ENCODE data around the gene KIAA2012. TPM values are rescaled to one million over a fixed set of nuclear protein-coding genes. Genes with fewer than 3 reads are reported as not detected.

KIAA2012 gene
- total RNA-seq, 1 donor from 2014 or later = not detected

DNA sequence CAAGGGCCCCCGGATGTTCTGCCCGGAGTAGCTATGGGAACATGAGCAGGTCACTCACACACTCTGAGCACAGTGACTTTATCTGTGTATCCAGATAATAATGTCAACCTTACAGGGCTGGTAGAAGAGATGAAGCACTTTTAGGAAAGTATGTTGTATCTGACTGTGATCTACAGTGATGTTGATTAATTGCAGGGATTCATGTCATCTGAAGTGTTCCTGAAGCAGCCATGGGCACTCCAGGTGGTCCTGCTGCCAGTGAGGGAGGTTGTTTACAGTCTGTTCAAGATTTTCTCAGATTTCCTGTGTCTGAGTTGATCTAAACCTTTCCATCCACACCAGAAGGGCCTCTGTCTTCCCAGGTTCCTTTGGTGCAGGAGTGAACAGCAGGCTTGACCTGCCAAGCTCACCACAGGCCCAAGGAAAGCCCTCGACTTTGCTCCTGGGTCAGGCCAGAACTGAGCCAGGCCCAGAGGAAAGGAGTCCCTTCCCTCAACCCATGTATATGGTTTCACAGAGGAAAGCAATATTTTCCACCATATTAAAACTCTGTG is 28.0 kb downstream of the KIAA2012 start:
- no peak for DNase-seq (ENCODE audit: low spot score)
- Mint-ChIP-seq H3K4me3 (ENCODE audit: low read depth) (no peak overlapping the region), H3K9me3 (no peaks in the 10 kb centered on the region), H3K36me3 (ENCODE audit: low read depth) (no peaks in the 10 kb centered on the region), H3K4me1 (ENCODE audit: low read depth) (no peaks in the 10 kb centered on the region), H3K27ac (no peak overlapping the region), H3K27me3 (ENCODE audit: low read depth) (peaks cover 2% of the 10 kb centered on the region)
- intact Hi-C loops (cut with micrococcal nuclease) = no loop called here

DNA sequence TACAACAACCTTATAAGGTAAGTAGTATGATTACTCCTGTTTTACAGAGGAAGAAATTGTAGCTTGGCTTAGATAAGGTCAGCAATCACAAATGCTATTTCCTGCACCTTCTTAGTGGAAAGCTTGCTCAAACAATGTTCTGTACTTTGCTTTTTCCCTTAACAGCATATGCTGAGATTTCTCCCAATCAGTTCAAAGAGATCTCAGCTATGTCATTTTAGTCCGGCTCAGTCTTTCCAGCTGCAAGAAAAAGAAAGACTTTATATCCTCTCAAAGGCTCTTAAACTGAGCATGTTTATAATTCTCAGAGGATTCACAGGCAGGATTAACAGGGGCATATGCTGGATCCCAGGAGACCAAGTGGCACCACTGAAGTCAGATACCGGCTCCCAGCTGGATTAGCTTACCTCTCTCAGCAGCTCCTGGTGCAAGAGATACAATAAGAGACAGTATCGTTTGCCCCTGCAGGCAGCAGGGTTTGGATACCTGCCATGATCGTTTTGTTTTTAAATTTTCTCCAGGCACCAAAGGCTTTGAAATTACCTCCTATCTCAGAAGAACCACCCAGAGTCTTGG is 29.5 kb downstream of the KIAA2012 start:
- no peaks in the 10 kb centered on the region for H3K9me3 Mint-ChIP-seq
- no peaks in the 10 kb centered on the region for H3K4me1 Mint-ChIP-seq (ENCODE audit: low read depth)
- H3K36me3 Mint-ChIP-seq (ENCODE audit: low read depth) = no peaks in the 10 kb centered on the region
- no peak overlapping the region for H3K4me3 Mint-ChIP-seq (ENCODE audit: low read depth)
- no peak for DNase-seq (ENCODE audit: low spot score)
- peaks cover 2% of the 10 kb centered on the region for H3K27me3 Mint-ChIP-seq (ENCODE audit: low read depth)
- intact Hi-C loops (cut with micrococcal nuclease) = no loop called here
- H3K27ac Mint-ChIP-seq = no peak overlapping the region

GRCh38 chr2:202104286-202104870 is 31.3 kb downstream of the KIAA2012 start:
- Mint-ChIP-seq H3K4me1 (ENCODE audit: low read depth) (no peaks in the 10 kb centered on the region), H3K9me3 (no peaks in the 10 kb centered on the region), H3K27ac (no peak overlapping the region), H3K27me3 (ENCODE audit: low read depth) (peaks cover 2% of the 10 kb centered on the region), H3K4me3 (ENCODE audit: low read depth) (no peak overlapping the region), H3K36me3 (ENCODE audit: low read depth) (no peaks in the 10 kb centered on the region)
- intact Hi-C loops (cut with micrococcal nuclease) = loop anchor here (1.0 kb wide), 1 partner anchor 74 kb away; no protein-coding TSS in a partner anchor
- DNase-seq (ENCODE audit: low spot score) = no peak

- no peak for DNase-seq (ENCODE audit: low spot score)
- intact Hi-C loops (cut with micrococcal nuclease) = no loop called here
- Mint-ChIP-seq H3K9me3 (no peaks in the 10 kb centered on the region), H3K36me3 (ENCODE audit: low read depth) (no peaks in the 10 kb centered on the region), H3K27me3 (ENCODE audit: low read depth) (peaks cover 2% of the 10 kb centered on the region), H3K4me3 (ENCODE audit: low read depth) (no peak overlapping the region), H3K27ac (no peak overlapping the region), H3K4me1 (ENCODE audit: low read depth) (no peaks in the 10 kb centered on the region)
Measured at GRCh38 chr2:202105025-202105424, 32.0 kb downstream of the KIAA2012 start.

DNA sequence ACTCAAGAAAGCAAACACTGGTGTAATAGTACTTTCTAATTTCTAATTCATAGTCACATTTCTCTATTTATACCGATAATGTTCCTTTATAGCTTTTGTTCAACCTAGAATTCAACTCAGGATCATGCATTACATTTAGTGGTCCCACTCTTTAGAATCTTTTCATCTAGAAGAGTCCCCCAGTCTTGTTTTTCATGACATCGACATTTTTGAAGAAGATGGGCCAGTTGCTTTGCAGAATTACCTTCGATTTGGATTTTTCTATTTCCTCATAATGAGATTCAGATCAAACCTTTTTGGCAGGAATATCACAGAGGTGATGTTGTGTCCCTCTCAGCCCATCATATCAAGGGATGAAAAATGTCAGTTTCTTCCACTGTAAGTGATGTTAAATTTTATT is 35.3 kb downstream of the KIAA2012 start:
- no peak overlapping the region for H3K4me3 Mint-ChIP-seq (ENCODE audit: low read depth)
- no peaks in the 10 kb centered on the region for H3K9me3 Mint-ChIP-seq
- intact Hi-C loops (cut with micrococcal nuclease) = no loop called here
- H3K36me3 Mint-ChIP-seq (ENCODE audit: low read depth) = no peaks in the 10 kb centered on the region
- DNase-seq (ENCODE audit: low spot score) = no peak
- H3K4me1 Mint-ChIP-seq (ENCODE audit: low read depth) = no peaks in the 10 kb centered on the region
- H3K27me3 Mint-ChIP-seq (ENCODE audit: low read depth) = peaks cover 2% of the 10 kb centered on the region
- H3K27ac Mint-ChIP-seq = no peak overlapping the region

DNA sequence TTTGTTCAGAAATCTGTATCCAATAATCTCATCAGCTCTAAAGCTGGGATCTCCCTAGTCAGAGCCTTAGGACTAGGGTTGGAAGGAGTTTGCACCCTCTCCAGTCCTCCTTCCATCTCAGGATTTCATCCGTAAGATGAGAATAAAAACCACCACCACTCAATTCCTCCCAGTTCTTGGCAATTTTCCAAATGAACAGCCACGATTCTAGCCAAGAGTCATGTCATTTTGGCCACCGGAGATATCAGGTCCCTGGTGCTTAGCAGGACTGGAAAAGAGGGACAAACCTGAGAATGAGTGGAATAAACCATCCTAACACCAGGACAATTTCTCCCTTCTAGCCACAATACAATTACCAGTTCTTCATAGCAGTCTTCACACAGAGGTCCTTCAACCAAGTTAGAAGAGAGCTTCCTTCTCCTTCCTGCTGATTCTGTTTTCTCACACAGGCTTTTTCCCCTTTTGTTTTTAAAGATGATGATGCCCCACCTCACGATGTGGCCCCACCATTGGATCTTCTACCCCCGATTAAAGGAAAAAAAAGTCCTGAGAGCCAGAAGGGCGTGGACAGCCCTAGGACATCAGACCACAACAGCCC is 36.2 kb downstream of the KIAA2012 start:
- no peak for DNase-seq (ENCODE audit: low spot score)
- no peaks in the 10 kb centered on the region for H3K9me3 Mint-ChIP-seq
- peaks cover 2% of the 10 kb centered on the region for H3K27me3 Mint-ChIP-seq (ENCODE audit: low read depth)
- H3K4me3 Mint-ChIP-seq (ENCODE audit: low read depth) = no peak overlapping the region
- intact Hi-C loops (cut with micrococcal nuclease) = no loop called here
- no peaks in the 10 kb centered on the region for H3K36me3 Mint-ChIP-seq (ENCODE audit: low read depth)
- H3K4me1 Mint-ChIP-seq (ENCODE audit: low read depth) = no peaks in the 10 kb centered on the region
- no peak overlapping the region for H3K27ac Mint-ChIP-seq

- Mint-ChIP-seq H3K4me3 (ENCODE audit: low read depth) (no peak overlapping the region), H3K4me1 (ENCODE audit: low read depth) (no peaks in the 10 kb centered on the region), H3K27ac (no peak overlapping the region), H3K27me3 (ENCODE audit: low read depth) (peaks cover 3% of the 10 kb centered on the region), H3K36me3 (ENCODE audit: low read depth) (no peaks in the 10 kb centered on the region), H3K9me3 (no peaks in the 10 kb centered on the region)
- intact Hi-C loops (cut with micrococcal nuclease) = no loop called here
- no peak for DNase-seq (ENCODE audit: low spot score)
Measured at GRCh38 chr2:202109737-202110184, 36.7 kb downstream of the KIAA2012 start.

- no peak for DNase-seq (ENCODE audit: low spot score)
- Mint-ChIP-seq H3K27ac (no peak overlapping the region), H3K4me3 (ENCODE audit: low read depth) (no peak overlapping the region), H3K4me1 (ENCODE audit: low read depth) (no peaks in the 10 kb centered on the region), H3K27me3 (ENCODE audit: low read depth) (peaks cover 9% of the 10 kb centered on the region), H3K9me3 (no peaks in the 10 kb centered on the region), H3K36me3 (ENCODE audit: low read depth) (no peaks in the 10 kb centered on the region)
- intact Hi-C loops (cut with micrococcal nuclease) = no loop called here
Measured at GRCh38 chr2:202110491-202110890, 37.4 kb downstream of the KIAA2012 start.

DNA sequence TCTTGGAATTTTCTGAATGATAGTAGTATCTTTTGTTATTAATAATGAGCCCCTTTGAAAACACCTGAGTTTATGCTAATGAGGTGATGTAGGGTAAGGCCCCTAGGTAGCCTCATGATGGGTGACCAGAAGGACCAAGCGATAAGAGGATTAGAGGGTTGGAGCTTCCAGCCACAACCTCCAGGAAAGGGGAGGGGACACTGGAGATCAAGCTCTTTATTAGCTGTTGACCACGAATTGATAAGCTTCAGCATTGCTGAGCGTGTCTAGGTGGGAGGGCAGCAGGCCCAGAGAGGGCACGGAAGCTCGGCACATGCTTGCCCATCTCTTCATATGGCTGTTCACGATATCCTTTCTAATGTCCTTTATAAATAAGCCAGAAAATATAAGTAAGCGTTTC is 39.0 kb downstream of the KIAA2012 start:
- Mint-ChIP-seq H3K9me3 (no peaks in the 10 kb centered on the region), H3K4me3 (ENCODE audit: low read depth) (no peak overlapping the region), H3K27me3 (ENCODE audit: low read depth) (peaks cover 12% of the 10 kb centered on the region), H3K27ac (no peak overlapping the region), H3K36me3 (ENCODE audit: low read depth) (no peaks in the 10 kb centered on the region), H3K4me1 (ENCODE audit: low read depth) (no peaks in the 10 kb centered on the region)
- no peak for DNase-seq (ENCODE audit: low spot score)
- intact Hi-C loops (cut with micrococcal nuclease) = no loop called here

DNA sequence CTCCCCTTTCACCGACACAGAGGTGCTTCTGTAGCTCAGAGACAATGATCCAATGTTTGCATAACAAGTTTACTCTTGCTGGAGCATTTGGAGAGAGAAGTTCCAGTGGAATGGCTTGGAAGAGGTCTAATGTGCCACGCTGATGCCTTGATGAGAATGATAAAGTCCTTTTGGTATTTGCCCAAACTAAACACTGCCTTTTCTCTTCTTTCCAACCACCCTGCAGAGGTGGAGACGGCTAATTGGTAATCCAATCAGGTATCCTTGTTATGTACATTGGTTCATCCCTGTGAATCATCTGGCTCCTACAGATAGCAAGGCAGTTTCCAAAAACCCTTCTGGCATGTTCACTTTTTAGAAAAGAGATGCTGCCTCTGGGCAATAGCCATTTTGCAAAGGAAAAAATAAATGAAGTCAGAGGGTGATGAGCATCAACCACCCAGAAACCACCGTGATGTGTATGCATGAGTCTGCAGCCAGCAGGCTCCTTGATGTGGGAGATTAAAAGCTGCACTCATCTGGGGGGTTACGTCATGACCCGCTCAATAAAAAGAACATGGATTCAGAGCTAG is 40.6 kb downstream of the KIAA2012 start:
- no peak for DNase-seq (ENCODE audit: low spot score)
- intact Hi-C loops (cut with micrococcal nuclease) = no loop called here
- Mint-ChIP-seq H3K36me3 (ENCODE audit: low read depth) (no peaks in the 10 kb centered on the region), H3K9me3 (no peaks in the 10 kb centered on the region), H3K4me1 (ENCODE audit: low read depth) (no peaks in the 10 kb centered on the region), H3K27me3 (ENCODE audit: low read depth) (peaks cover 12% of the 10 kb centered on the region), H3K27ac (no peak overlapping the region), H3K4me3 (ENCODE audit: low read depth) (no peak overlapping the region)

GRCh38 chr2:202114291-202114690 is 41.2 kb downstream of the KIAA2012 start:
- Mint-ChIP-seq H3K4me1 (ENCODE audit: low read depth) (no peaks in the 10 kb centered on the region), H3K9me3 (no peaks in the 10 kb centered on the region), H3K27ac (no peak overlapping the region), H3K36me3 (ENCODE audit: low read depth) (no peaks in the 10 kb centered on the region), H3K27me3 (ENCODE audit: low read depth) (peaks cover 12% of the 10 kb centered on the region), H3K4me3 (ENCODE audit: low read depth) (no peak overlapping the region)
- DNase-seq (ENCODE audit: low spot score) = no peak
- intact Hi-C loops (cut with micrococcal nuclease) = no loop called here

DNA sequence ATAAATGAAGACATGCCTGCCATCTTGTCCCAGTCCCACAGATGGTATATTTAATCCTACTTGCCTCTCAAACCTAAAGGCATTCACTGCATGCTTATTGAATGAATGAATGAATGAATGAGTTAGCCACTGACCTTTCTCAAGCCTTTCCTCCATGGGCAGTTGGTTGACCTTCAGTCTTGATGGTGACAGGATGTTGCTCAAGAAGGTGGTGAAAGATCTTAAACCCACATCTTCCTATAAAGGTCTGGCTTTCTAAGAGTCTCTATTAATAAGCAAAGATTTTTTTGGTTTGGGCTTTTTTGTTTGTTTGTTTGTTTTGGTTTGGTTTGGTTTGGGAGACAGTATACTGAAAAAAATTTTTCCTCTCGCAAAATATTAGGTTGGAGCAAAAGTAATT is 41.7 kb downstream of the KIAA2012 start:
- Mint-ChIP-seq H3K27me3 (ENCODE audit: low read depth) (peaks cover 12% of the 10 kb centered on the region), H3K36me3 (ENCODE audit: low read depth) (no peaks in the 10 kb centered on the region), H3K4me1 (ENCODE audit: low read depth) (no peaks in the 10 kb centered on the region), H3K27ac (no peak overlapping the region), H3K4me3 (ENCODE audit: low read depth) (no peak overlapping the region), H3K9me3 (no peaks in the 10 kb centered on the region)
- intact Hi-C loops (cut with micrococcal nuclease) = no loop called here
- DNase-seq (ENCODE audit: low spot score) = no peak

DNA sequence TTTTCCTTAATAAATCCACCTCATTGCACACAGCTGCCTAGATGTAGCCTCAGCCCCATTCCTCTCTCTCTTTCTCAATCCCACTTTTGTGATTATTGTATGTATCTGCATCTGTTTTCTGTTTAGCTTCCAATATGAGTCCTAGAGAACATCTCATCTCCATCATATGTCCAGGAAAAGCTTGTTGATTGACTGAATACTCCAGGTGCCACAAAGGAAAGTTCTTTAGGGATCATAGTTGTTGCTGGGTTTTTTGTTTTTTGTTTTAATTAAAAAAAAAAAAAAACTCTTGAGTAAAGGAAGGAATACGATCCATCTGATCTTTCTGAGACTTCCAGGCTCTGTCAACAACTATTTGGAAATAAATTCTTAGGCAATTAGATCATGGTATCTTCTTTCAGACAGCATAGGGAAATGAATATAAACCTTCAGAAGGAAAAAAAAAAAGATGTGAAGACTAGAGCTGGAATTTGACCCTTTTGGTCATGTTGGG is 42.5 kb downstream of the KIAA2012 start:
- H3K36me3 Mint-ChIP-seq (ENCODE audit: low read depth) = no peaks in the 10 kb centered on the region
- H3K4me1 Mint-ChIP-seq (ENCODE audit: low read depth) = no peaks in the 10 kb centered on the region
- H3K27ac Mint-ChIP-seq = no peak overlapping the region
- no peaks in the 10 kb centered on the region for H3K9me3 Mint-ChIP-seq
- intact Hi-C loops (cut with micrococcal nuclease) = no loop called here
- no peak overlapping the region for H3K4me3 Mint-ChIP-seq (ENCODE audit: low read depth)
- H3K27me3 Mint-ChIP-seq (ENCODE audit: low read depth) = peaks cover 12% of the 10 kb centered on the region
- no peak for DNase-seq (ENCODE audit: low spot score)

Data from activated T-helper 2 cell treated with anti-CD3 and anti-CD28 coated beads, Interferon-gamma antibody, Interleukin-2, Interleukin-4, amounts not matched to agents 10 μg/mL and 5 μg/mL and 100 μg/mL, durations not matched to agents 14 hours and 24 hours and 36 hours (primary cell).